SIG-M5 treated with dmso at 0.1 percent for 504 hours (cell line): Measurements from ENCODE around the gene PNCK.
"Not testable (repeated sequence)": the region's sequence is repeated elsewhere in the genome, so short reads cannot be mapped to it uniquely, and the experiment has no call there.

Experiments
- DNase-seq: peaks from one replicate; lab custom pipeline; 2025; ENCODE audit not compliant: unreplicated experiment; lab: John Stamatoyannopoulos, UW

PNCK gene

GRCh38 chrX:153673428-153674218 lies at the start of gene PNCK:
Gene PNCK (minus strand): TSS chrX:153673813. CDS start chrX:153673076, 737 bp downstream.
- no peak for DNase-seq

GRCh38 chrX:153722704-153723350 lies 49.2 kb upstream of the PNCK start:
- DNase-seq = peak; percentile 45

- no peak for DNase-seq
Observed at GRCh38 chrX:153719701-153720100, 46.1 kb upstream of the PNCK start.

- no peak for DNase-seq
Observed at GRCh38 chrX:153719238-153719637, 45.6 kb upstream of the PNCK start.

- DNase-seq = no peak
Observed at GRCh38 chrX:153717445-153717844, 43.8 kb upstream of the PNCK start.

GRCh38 chrX:153714256-153714655 lies 40.6 kb upstream of the PNCK start:
- no peak for DNase-seq

- no peak for DNase-seq
Observed at GRCh38 chrX:153709726-153710674, 36.4 kb upstream of the PNCK start.

- peak; percentile 67 for DNase-seq
Observed at GRCh38 chrX:153708415-153708814, 34.8 kb upstream of the PNCK start.

- no peak for DNase-seq
Observed at GRCh38 chrX:153707406-153707805, 33.8 kb upstream of the PNCK start.

GRCh38 chrX:153706799-153707198 lies 33.2 kb upstream of the PNCK start:
- no peak for DNase-seq

GRCh38 chrX:153705403-153706060 lies 31.9 kb upstream of the PNCK start:
- not testable (repeated sequence) for DNase-seq

- DNase-seq = not testable (repeated sequence)
Observed at GRCh38 chrX:153704631-153705402, 31.2 kb upstream of the PNCK start.

GRCh38 chrX:153704021-153704526 lies 30.5 kb upstream of the PNCK start:
- no peak for DNase-seq

- DNase-seq = no peak
Observed at GRCh38 chrX:153703036-153703370, 29.4 kb upstream of the PNCK start.

GRCh38 chrX:153702336-153703035 lies 28.9 kb upstream of the PNCK start:
- no peak for DNase-seq

GRCh38 chrX:153701706-153702105 lies 28.1 kb upstream of the PNCK start:
- no peak for DNase-seq

GRCh38 chrX:153700967-153701366 lies 27.4 kb upstream of the PNCK start:
- DNase-seq = no peak

GRCh38 chrX:153700376-153700945 lies 26.8 kb upstream of the PNCK start:
- DNase-seq = no peak

- not testable (repeated sequence) for DNase-seq
Observed at GRCh38 chrX:153699784-153700371, 26.3 kb upstream of the PNCK start.
